Gastroesophageal sphincter (tissue), 3 donors: ENCODE measurements around the gene CXXC5.

Experiments
- EP300 ChIP-seq: sonication (generic); formaldehyde crosslinking; IDR thresholded peaks from one replicate; pipeline ENCODE4 v1.6.1; 2017; ENCODE audit warnings: antibody characterized with exemption, mild to moderate bottlenecking
- POLR2A ChIP-seq, 2 donors: fragments of 450-650 bp; IDR thresholded peaks; one replicate each; pipeline ENCODE4 v1.6.1; 2017; ENCODE audit warnings: antibody characterized with exemption in 2 of 2, mild to moderate bottlenecking in 2 of 2, moderate library complexity in 1 of 2
- POLR2AphosphoS5 ChIP-seq: sonication (generic); formaldehyde crosslinking; IDR thresholded peaks from one replicate; pipeline ENCODE4 v1.6.1; 2017; ENCODE audit warnings: antibody characterized with exemption
- TF ChIP-seq, protein P1 (sequence below), 4 experiments: fragments of 200-600 bp in 2 of 4; fragments of 450-650 bp in 2 of 4; sonication (generic) in 1 of 4; IDR thresholded peaks; one replicate each; pipeline ENCODE4 v1.5.1; 2017 to 2019; ENCODE audit warnings: antibody characterized with exemption in 4 of 4, mild to moderate bottlenecking in 2 of 4, moderate library complexity in 2 of 4

DNA sequence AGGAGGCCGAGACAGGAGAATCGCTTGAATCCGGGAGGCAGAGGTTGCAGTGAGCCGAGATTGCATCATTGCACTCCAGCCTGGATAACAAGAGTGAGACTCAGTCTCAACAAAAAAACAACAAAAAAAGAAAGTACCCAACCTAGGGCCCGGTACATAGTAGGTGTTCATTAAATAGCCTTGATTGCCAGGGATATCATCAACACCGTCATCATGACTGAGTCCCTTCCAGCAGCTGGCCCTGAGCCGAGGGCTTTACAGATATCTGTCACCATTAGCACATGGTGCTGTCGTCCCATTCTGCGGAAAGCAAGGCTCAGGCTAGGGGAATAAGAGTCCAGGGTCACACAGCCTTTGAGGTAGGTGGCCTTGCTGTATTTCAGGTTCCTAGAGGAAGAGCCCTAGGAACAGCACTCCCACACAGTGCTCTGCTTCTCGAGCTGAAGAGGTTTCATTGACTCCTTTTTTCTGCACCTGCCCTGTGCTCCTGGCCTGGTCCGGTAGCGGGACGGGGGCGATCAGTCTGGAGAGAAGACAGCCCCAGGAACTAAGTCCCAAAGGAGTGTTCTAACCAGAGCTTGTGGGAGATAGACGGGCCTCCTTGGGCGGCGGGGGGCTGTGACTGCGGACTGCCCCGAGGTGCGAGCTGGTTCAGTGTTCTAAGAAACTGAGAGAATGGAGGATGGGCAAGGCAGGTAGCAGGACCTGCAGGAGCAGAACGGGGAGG, 48.2 kb downstream of the CXXC5 start:
- TF ChIP-seq, protein P1, sequence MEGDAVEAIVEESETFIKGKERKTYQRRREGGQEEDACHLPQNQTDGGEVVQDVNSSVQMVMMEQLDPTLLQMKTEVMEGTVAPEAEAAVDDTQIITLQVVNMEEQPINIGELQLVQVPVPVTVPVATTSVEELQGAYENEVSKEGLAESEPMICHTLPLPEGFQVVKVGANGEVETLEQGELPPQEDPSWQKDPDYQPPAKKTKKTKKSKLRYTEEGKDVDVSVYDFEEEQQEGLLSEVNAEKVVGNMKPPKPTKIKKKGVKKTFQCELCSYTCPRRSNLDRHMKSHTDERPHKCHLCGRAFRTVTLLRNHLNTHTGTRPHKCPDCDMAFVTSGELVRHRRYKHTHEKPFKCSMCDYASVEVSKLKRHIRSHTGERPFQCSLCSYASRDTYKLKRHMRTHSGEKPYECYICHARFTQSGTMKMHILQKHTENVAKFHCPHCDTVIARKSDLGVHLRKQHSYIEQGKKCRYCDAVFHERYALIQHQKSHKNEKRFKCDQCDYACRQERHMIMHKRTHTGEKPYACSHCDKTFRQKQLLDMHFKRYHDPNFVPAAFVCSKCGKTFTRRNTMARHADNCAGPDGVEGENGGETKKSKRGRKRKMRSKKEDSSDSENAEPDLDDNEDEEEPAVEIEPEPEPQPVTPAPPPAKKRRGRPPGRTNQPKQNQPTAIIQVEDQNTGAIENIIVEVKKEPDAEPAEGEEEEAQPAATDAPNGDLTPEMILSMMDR (IDR thresholded peaks at IDR 0.05): no peak
- no peak for TF ChIP-seq POLR2A (IDR thresholded peaks at IDR 0.05)
- TF ChIP-seq POLR2AphosphoS5: no peak
- no peak for TF ChIP-seq EP300
